Tibial nerve (tissue), 3 donors: ENCODE data around the gene EBF4.

ENCODE experiments used
- CTCF ChIP-seq, 5 experiments: fragments of 200-600 bp in 3 of 5; fragments of 450-650 bp in 2 of 5; sonication (generic) in 3 of 5; IDR thresholded peaks; one replicate each; pipeline ENCODE4 v1.5.1; 2016 to 2019; ENCODE audit warnings: antibody characterized with exemption in 5 of 5, mild to moderate bottlenecking in 3 of 5, moderate library complexity in 2 of 5
- POLR2A ChIP-seq, 2 donors: fragments of 450-650 bp; IDR thresholded peaks; one replicate each; pipeline ENCODE4 v1.6.1; 2017; ENCODE audit warnings: antibody characterized with exemption in 2 of 2, mild to moderate bottlenecking in 2 of 2, moderate library complexity in 2 of 2

GRCh38 chr20:2780948-2781347 is 88.4 kb downstream of the EBF4 start:
- TF ChIP-seq POLR2A (IDR thresholded peaks at IDR 0.05) (no peak), CTCF (IDR thresholded peaks at IDR 0.05) (no peak)
